Measurements from ENCODE around the gene NAT10. TPM values are rescaled to one million over a fixed set of nuclear protein-coding genes. Genes with fewer than 3 reads are reported as not detected.

NAT10 gene
- polyA plus RNA-seq, 1 experiment: 35.0 TPM

DNA sequence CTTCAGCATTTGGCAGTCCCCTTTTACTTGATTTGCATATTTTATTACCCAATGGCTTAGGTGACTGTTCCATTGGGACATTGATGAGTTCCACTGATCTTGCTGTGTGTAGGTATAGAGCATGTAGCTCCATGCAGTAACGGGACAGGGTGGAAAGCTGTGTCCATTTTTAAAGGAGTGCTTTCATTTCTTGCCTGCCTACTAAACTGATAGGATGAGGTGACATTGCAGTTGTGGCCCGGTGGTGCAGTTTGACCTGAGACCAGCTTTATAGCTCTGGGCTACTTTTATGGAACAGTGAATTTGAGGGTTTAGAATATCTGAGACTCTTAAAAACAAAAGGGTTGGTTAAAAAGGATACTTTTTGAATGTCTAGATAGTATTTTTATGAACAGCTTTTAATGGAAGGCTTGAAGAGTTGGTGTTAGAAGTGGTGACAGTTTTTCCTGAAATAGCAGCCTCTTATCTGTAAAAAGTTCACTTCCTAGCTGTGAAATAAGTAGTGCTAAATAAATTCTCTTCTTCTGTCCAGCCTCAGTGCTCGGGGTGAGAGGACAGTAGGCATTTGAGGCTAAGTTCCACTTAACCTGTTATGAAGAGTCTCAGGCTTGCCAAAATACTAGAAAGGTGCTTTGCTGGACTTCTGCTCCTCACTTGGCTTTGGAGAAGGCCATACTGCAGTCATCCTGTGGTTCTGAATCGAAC lies 27.0 kb downstream of the NAT10 start:
- CTCF ChIA-PET: interaction anchor here (1.0 to 1.5 kb wide), 3 partner anchors 9 to 19 kb away, joined by 3 to 4 read pairs (median 3); no protein-coding TSS in a partner anchor
- Histone ChIP-seq H3K4me3 (ENCODE audit: low read depth, low read length) (no peak overlapping the region), H3K27me3 (ENCODE audit: control insufficient read depth, insufficient read depth, low read length) (no peaks in the 10 kb centered on the region), H3K36me3 (ENCODE audit: control insufficient read depth, insufficient read depth, low read length) (peaks cover 37% of the 10 kb centered on the region)
- no peak for DNase-seq (ENCODE audit: low read depth)
- TF ChIP-seq, protein P1, sequence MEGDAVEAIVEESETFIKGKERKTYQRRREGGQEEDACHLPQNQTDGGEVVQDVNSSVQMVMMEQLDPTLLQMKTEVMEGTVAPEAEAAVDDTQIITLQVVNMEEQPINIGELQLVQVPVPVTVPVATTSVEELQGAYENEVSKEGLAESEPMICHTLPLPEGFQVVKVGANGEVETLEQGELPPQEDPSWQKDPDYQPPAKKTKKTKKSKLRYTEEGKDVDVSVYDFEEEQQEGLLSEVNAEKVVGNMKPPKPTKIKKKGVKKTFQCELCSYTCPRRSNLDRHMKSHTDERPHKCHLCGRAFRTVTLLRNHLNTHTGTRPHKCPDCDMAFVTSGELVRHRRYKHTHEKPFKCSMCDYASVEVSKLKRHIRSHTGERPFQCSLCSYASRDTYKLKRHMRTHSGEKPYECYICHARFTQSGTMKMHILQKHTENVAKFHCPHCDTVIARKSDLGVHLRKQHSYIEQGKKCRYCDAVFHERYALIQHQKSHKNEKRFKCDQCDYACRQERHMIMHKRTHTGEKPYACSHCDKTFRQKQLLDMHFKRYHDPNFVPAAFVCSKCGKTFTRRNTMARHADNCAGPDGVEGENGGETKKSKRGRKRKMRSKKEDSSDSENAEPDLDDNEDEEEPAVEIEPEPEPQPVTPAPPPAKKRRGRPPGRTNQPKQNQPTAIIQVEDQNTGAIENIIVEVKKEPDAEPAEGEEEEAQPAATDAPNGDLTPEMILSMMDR (IDR thresholded peaks at IDR 0.05; ENCODE audit: insufficient read depth, low read depth, low read length): no peak
- POLR2A ChIA-PET: no interaction called here

GRCh38 chr11:34134765-34135164 lies 29.3 kb downstream of the NAT10 start:
- ChIA-PET POLR2A (no interaction called here), CTCF (interaction anchor here (1.1 kb wide), 1 partner anchor 224 kb away, joined by 3 read pairs; no protein-coding TSS in a partner anchor)
- Histone ChIP-seq H3K4me3 (ENCODE audit: low read depth, low read length) (no peak overlapping the region), H3K36me3 (ENCODE audit: control insufficient read depth, insufficient read depth, low read length) (peaks cover 50% of the 10 kb centered on the region), H3K27me3 (ENCODE audit: control insufficient read depth, insufficient read depth, low read length) (no peaks in the 10 kb centered on the region)
- TF ChIP-seq, protein P1 (IDR thresholded peaks at IDR 0.05; ENCODE audit: insufficient read depth, low read depth, low read length): no peak
- DNase-seq (ENCODE audit: low read depth): no peak

GRCh38 chr11:34135439-34135838 lies 30.0 kb downstream of the NAT10 start:
- TF ChIP-seq, protein P1 (IDR thresholded peaks at IDR 0.05; ENCODE audit: insufficient read depth, low read depth, low read length): no peak
- ChIA-PET CTCF (interaction anchor here (0.5 to 1.1 kb wide), 3 partner anchors 15 to 298 kb away, joined by 3 read pairs; no protein-coding TSS in a partner anchor), POLR2A (no interaction called here)
- H3K4me3 ChIP-seq (ENCODE audit: low read depth, low read length): no peak overlapping the region
- no peak for DNase-seq (ENCODE audit: low read depth)
- no peaks in the 10 kb centered on the region for H3K27me3 ChIP-seq (ENCODE audit: control insufficient read depth, insufficient read depth, low read length)
- H3K36me3 ChIP-seq (ENCODE audit: control insufficient read depth, insufficient read depth, low read length): peaks cover 50% of the 10 kb centered on the region

DNA sequence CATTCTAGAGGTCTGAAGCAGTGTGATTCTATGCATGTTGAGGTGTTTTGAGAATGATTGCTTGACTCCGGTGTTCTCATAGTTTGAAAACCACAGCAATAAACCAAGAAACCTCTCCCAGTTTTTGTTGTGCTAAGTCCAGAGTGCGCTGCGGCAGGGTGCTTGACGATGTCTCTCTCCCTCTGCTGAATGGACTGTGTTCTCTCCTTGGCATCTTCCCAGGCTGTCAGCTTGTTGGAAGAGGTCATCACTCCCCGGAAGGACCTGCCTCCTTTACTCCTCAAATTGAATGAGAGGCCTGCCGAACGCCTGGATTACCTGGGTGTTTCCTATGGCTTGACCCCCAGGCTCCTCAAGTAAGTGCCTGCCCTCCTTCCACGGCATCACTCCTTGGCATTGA lies 31.0 kb downstream of the NAT10 start:
- H3K27me3 ChIP-seq (ENCODE audit: control insufficient read depth, insufficient read depth, low read length): no peaks in the 10 kb centered on the region
- H3K36me3 ChIP-seq (ENCODE audit: control insufficient read depth, insufficient read depth, low read length): peaks cover 49% of the 10 kb centered on the region
- no peak overlapping the region for H3K4me3 ChIP-seq (ENCODE audit: low read depth, low read length)
- no peak for DNase-seq (ENCODE audit: low read depth)
- TF ChIP-seq, protein P1 (IDR thresholded peaks at IDR 0.05; ENCODE audit: insufficient read depth, low read depth, low read length): no peak
- ChIA-PET CTCF (no interaction called here), POLR2A (no interaction called here)

GRCh38 chr11:34139346-34139745 lies 33.9 kb downstream of the NAT10 start:
- POLR2A ChIA-PET: no interaction called here
- Histone ChIP-seq H3K27me3 (ENCODE audit: control insufficient read depth, insufficient read depth, low read length) (no peaks in the 10 kb centered on the region), H3K36me3 (ENCODE audit: control insufficient read depth, insufficient read depth, low read length) (peaks cover 50% of the 10 kb centered on the region), H3K4me3 (ENCODE audit: low read depth, low read length) (no peak overlapping the region)
- DNase-seq (ENCODE audit: low read depth): no peak
- CTCF ChIA-PET: interaction anchor here (0.6 kb wide), 1 partner anchor 420 kb away, joined by 3 read pairs; no protein-coding TSS in a partner anchor
- TF ChIP-seq, protein P1 (IDR thresholded peaks at IDR 0.05; ENCODE audit: insufficient read depth, low read depth, low read length): no peak

Data from BJ (cell line).